Thyroid gland (tissue), 4 donors: ENCODE data around the gene C17orf113.

Experiments
- CTCF ChIP-seq, 6 experiments: fragments of 200-600 bp in 3 of 6; fragments of 450-650 bp in 3 of 6; sonication (generic) in 3 of 6; IDR thresholded peaks; one replicate each; pipeline ENCODE4 v1.5.1; 2016 to 2019; ENCODE audit warnings: antibody characterized with exemption in 6 of 6, mild to moderate bottlenecking in 2 of 6, inconsistent platforms in 1 of 6, moderate library complexity in 1 of 6
- POLR2A ChIP-seq, 2 donors: fragments of 450-650 bp; IDR thresholded peaks; one replicate each; pipeline ENCODE4 v1.6.1; 2017; ENCODE audit warnings: antibody characterized with exemption in 2 of 2, mild to moderate bottlenecking in 2 of 2, moderate library complexity in 1 of 2

GRCh38 chr17:42045719-42046118, 4.7 kb downstream of the C17orf113 start:
- TF ChIP-seq CTCF (IDR thresholded peaks at IDR 0.05): no peak
- TF ChIP-seq POLR2A (IDR thresholded peaks at IDR 0.05): no peak
